HepG2 (cell line): ENCODE results near the gene TBC1D19. TPM values are rescaled to one million over a fixed set of nuclear protein-coding genes. Genes with fewer than 3 reads are reported as not detected.

ENCODE experiments used
- ATAC-seq: fragments of 200-7000 bp; cut with Tn5 transposase; 3 replicates; pipeline ENCODE4 v1.9.1; 2020; ENCODE audit warnings: mild to moderate bottlenecking, moderate library complexity
- BruUV-seq: library from RNA; stranded (reverse); fragments of 400-500 nt; replicated peaks from 2 replicates; lab custom pipeline; 2021; lab: Mats Ljungman, UMichigan
- CTCF ChIA-PET: fragments of 300-600 bp; formaldehyde crosslinking; extraction: SDS; loops from one replicate; lab custom pipeline; 2021; ENCODE audit warnings: low total read pairs, inconsistent platforms, low intra/inter-chr PET ratio; lab: Yijun Ruan, JAX
- POLR2A ChIA-PET: fragments of 350-600 bp; sonication (Branson Sonifier 250); formaldehyde crosslinking; loops from one replicate; lab custom pipeline; 2020; ENCODE audit warnings: antibody characterized with exemption, inconsistent platforms; lab: Yijun Ruan, JAX
- DNase-seq: peaks from one replicate; pipeline ENCODE4 v3.0.0-alpha.2; 2015; ENCODE audit warnings: low spot score
- FAIRE-seq: peaks from 3 replicates; lab custom pipeline; 2011; peaks lifted over from hg19 to GRCh38; lab: Jason Lieb, UNC
- H2AFZ ChIP-seq: one replicate; pipeline ENCODE4 v1.6.1; 2011; ENCODE audit warnings: low read length, inconsistent platforms
- H3K27ac ChIP-seq: fragments of 300-600 bp; 3 replicates; pipeline ENCODE4 v1.8.0; 2011; ENCODE audit warnings: mixed run types, mild to moderate bottlenecking, mixed read lengths, low read length, inconsistent platforms; ENCODE audit not compliant: insufficient read depth; ENCODE audit errors: extremely low read length
- H3K27me3 ChIP-seq, 2 experiments: fragments of 200-600 bp in 1 of 2; 2 replicates in 1 of 2; 3 replicates in 1 of 2; pipeline versions ENCODE4 v1.6.0 to v1.8.0; 2011; ENCODE audit warnings: low read length in 2 of 2, mild to moderate bottlenecking in 2 of 2, moderate library complexity in 2 of 2, inconsistent platforms in 1 of 2; ENCODE audit not compliant: insufficient read depth in 2 of 2, control insufficient read depth in 1 of 2
- H3K36me3 ChIP-seq, 2 experiments: fragments of 200-600 bp in 1 of 2; replicated peaks in 1 of 2; 2 replicates in 1 of 2; 3 replicates in 1 of 2; pipeline versions ENCODE4 v1.5.1 to v1.8.0; 2011; ENCODE audit warnings: low read length in 2 of 2, inconsistent platforms in 1 of 2; ENCODE audit not compliant: insufficient read depth in 2 of 2, control insufficient read depth in 1 of 2
- H3K4me1 ChIP-seq: 2 replicates; pipeline ENCODE4 v1.5.1; 2012; ENCODE audit warnings: low read length, inconsistent platforms; ENCODE audit not compliant: insufficient read depth
- H3K4me2 ChIP-seq: 2 replicates; pipeline ENCODE4 v1.6.0; 2011; ENCODE audit warnings: low read depth, low read length, inconsistent platforms
- H3K4me3 ChIP-seq, 3 experiments: fragments of 200-600 bp in 1 of 3; sonication (generic), shearing (Covaris generic) in 1 of 3; replicated peaks in 1 of 3; 2 replicates each; pipeline ENCODE4 v1.5.1; 2011 to 2016; ENCODE audit warnings: low read length in 3 of 3, inconsistent platforms in 2 of 3, low read depth in 2 of 3, mild to moderate bottlenecking in 2 of 3, control low read depth in 1 of 3, mixed read lengths in 1 of 3; ENCODE audit not compliant: insufficient read depth in 1 of 3
- H3K79me2 ChIP-seq: one replicate; pipeline ENCODE4 v1.6.1; 2011; ENCODE audit warnings: low read length, inconsistent platforms; ENCODE audit not compliant: insufficient read depth
- H3K9ac ChIP-seq: 2 replicates; pipeline ENCODE4 v1.6.0; 2011; ENCODE audit warnings: mild to moderate bottlenecking, low read depth, low read length, inconsistent platforms; ENCODE audit not compliant: insufficient read depth
- H3K9me3 ChIP-seq: 2 replicates; pipeline ENCODE4 v1.5.1; 2012; ENCODE audit warnings: mild to moderate bottlenecking, low read length
- H4K20me1 ChIP-seq: 2 replicates; pipeline ENCODE4 v1.6.0; 2011; ENCODE audit warnings: inconsistent platforms, mild to moderate bottlenecking, low read length, moderate library complexity; ENCODE audit not compliant: insufficient read depth
- CBX1 ChIP-seq: IDR thresholded peaks from one replicate; pipeline ENCODE4 v1.6.1; 2016; ENCODE audit warnings: antibody characterized with exemption, low read depth
- DBP ChIP-seq: sonication (generic); formaldehyde crosslinking; IDR thresholded peaks from 2 replicates; pipeline ENCODE4 v1.4.0; 2020; ENCODE audit warnings: missing genetic modification reagents; ENCODE audit errors: not compliant biosample characterization
- FOXM1 ChIP-seq: sonication (generic); formaldehyde crosslinking; IDR thresholded peaks from 2 replicates; pipeline ENCODE4 v1.5.0; 2020; ENCODE audit warnings: missing genetic modification reagents
- MTERF4 ChIP-seq: sonication (generic); formaldehyde crosslinking; IDR thresholded peaks from 2 replicates; pipeline ENCODE4 v1.8.0; 2023; ENCODE audit warnings: mild to moderate bottlenecking, missing genetic modification reagents
- SRSF4 ChIP-seq: fragments of 200-400 bp; formaldehyde crosslinking; IDR thresholded peaks from one replicate; pipeline ENCODE4 v1.6.1; 2018; ENCODE audit warnings: mild to moderate bottlenecking, low read depth, low read length, moderate library complexity; ENCODE audit not compliant: poor library complexity, severe bottlenecking
- TEAD2 ChIP-seq: sonication (generic); formaldehyde crosslinking; IDR thresholded peaks from 2 replicates; pipeline ENCODE4 v1.9.0; 2021; ENCODE audit warnings: missing genetic modification reagents
- TFDP1 ChIP-seq: IDR thresholded peaks from 2 replicates; pipeline ENCODE4 v1.6.1; 2016; ENCODE audit warnings: missing compliant biosample characterization, missing genetic modification reagents, borderline replicate concordance
- ZNF12 ChIP-seq: sonication (generic); formaldehyde crosslinking; IDR thresholded peaks from 2 replicates; pipeline ENCODE4 v1.5.0; 2020; ENCODE audit warnings: missing genetic modification reagents
- ZNF280B ChIP-seq: sonication (generic); formaldehyde crosslinking; IDR thresholded peaks from 2 replicates; pipeline ENCODE4 v1.5.0; 2020; ENCODE audit warnings: missing genetic modification reagents, mild to moderate bottlenecking, borderline replicate concordance
- ZNF282 ChIP-seq: fragments of 450-650 bp; IDR thresholded peaks from 2 replicates; pipeline ENCODE4 v1.6.1; 2018; ENCODE audit not compliant: partially characterized antibody
- ZNF547 ChIP-seq: sonication (generic); formaldehyde crosslinking; IDR thresholded peaks from 2 replicates; pipeline ENCODE4 v1.5.1; 2020; ENCODE audit warnings: mild to moderate bottlenecking, missing genetic modification reagents
- ZNF773 ChIP-seq: sonication (generic); formaldehyde crosslinking; IDR thresholded peaks from 2 replicates; pipeline ENCODE4 v1.4.0; 2020; ENCODE audit warnings: missing genetic modification reagents, borderline replicate concordance
- ZSCAN21 ChIP-seq: sonication (generic); formaldehyde crosslinking; IDR thresholded peaks from 2 replicates; pipeline ENCODE4 v1.8.0; 2022; ENCODE audit warnings: mild to moderate bottlenecking, missing genetic modification reagents, moderate library complexity, borderline replicate concordance
- WGBS: methylation state at CpG from one replicate; pipeline ENCODE4 v1.1.6; 2017; ENCODE audit warnings: low lambda C conversion rate; 5-methylcytosine and 5-hydroxymethylcytosine counted together
- in situ Hi-C: cut with HindIII; loops from 2 replicates; pipeline ENCODE4 v1.10.0; 2017; ENCODE audit warnings: low pct_unique_long_range_greater_than_20kb; ENCODE audit not compliant: extremely low pct_ligation_motif_present
- intact Hi-C: fragments of 100-400 bp; cut with micrococcal nuclease; formaldehyde crosslinking; loops from one replicate; pipeline ENCODE4 v1.10.0; 2022; ENCODE audit not compliant: unreplicated experiment
- polyA plus RNA-seq, 8 experiments: library from polyadenylated mRNA; depleted of rRNA in 3 of 8; stranded (reverse) in 7 of 8; unstranded in 1 of 8; fragments of >200 nt; fragmentation: Illumina TruSeq in 4 of 8; extraction: Trizol in 4 of 8; gene quantifications; 2 replicates each; pipeline versions ENCODE4 v1.2.1 to v1.2.3, GENCODE V29; 2011 to 2016; ENCODE audit warnings: low read depth in 4 of 8, missing spikeins in 1 of 8, mixed read lengths in 1 of 8; ENCODE audit not compliant: insufficient read depth in 1 of 8
- total RNA-seq, 5 experiments: library from RNA; depleted of rRNA; stranded (reverse); fragments of >200 nt; fragmentation: Illumina TruSeq; extraction: Trizol; gene quantifications; 2 replicates each; pipeline ENCODE4 v1.2.3, GENCODE V29; 2016; ENCODE audit warnings: low read depth in 1 of 5
- TF ChIP-seq, protein P1 (sequence below): sonication (generic); formaldehyde crosslinking; conservative IDR thresholded peaks from 2 replicates; pipeline ENCODE4 v1.4.0; 2020; ENCODE audit warnings: mild to moderate bottlenecking, missing genetic modification reagents, moderate library complexity

Gene TBC1D19
- total and polyA plus RNA-seq, 2 of the 13 experiments (the other 11 are each of a cell fraction or from before 2014, with no cell fraction given) = 1.6 to 3.5 TPM

DNA sequence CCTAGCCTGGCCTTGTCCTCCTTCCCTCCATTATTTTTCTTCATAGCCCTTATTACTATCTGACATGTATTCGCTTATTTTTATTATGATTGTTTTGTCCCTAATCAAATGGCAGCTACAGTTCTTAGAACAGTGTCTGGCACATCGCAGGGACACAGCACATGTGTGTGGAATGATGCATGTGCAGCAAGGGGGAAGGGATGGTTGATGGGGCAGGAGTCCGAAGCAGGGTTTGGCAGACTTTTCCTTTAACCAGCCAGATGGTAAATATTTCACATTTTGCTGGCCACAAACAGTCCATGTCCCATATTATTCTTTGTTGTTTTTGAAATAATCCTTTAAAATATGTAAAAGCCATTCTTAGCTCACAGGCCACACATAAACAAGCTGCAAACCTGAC, 148.5 kb downstream of the TBC1D19 start:
- H3K9me3 ChIP-seq = no peaks in the 10 kb centered on the region
- H3K4me3 ChIP-seq = no peak overlapping the region
- BruUV-seq = no TSS peak
- in situ Hi-C loops (no loop called here), intact Hi-C loops (no loop called here)
- no peak overlapping the region for H2AFZ ChIP-seq
- no peak overlapping the region for H3K4me2 ChIP-seq
- no peaks in the 10 kb centered on the region for H3K79me2 ChIP-seq
- ChIA-PET POLR2A (no interaction called here), CTCF (no interaction called here)
- no peak overlapping the region for H3K27ac ChIP-seq
- no peak overlapping the region for H3K9ac ChIP-seq
- FAIRE-seq = no peak
- no peak for DNase-seq
- H3K36me3 ChIP-seq = no peaks in the 10 kb centered on the region
- H4K20me1 ChIP-seq = no peaks in the 10 kb centered on the region
- TF ChIP-seq, protein P1, sequence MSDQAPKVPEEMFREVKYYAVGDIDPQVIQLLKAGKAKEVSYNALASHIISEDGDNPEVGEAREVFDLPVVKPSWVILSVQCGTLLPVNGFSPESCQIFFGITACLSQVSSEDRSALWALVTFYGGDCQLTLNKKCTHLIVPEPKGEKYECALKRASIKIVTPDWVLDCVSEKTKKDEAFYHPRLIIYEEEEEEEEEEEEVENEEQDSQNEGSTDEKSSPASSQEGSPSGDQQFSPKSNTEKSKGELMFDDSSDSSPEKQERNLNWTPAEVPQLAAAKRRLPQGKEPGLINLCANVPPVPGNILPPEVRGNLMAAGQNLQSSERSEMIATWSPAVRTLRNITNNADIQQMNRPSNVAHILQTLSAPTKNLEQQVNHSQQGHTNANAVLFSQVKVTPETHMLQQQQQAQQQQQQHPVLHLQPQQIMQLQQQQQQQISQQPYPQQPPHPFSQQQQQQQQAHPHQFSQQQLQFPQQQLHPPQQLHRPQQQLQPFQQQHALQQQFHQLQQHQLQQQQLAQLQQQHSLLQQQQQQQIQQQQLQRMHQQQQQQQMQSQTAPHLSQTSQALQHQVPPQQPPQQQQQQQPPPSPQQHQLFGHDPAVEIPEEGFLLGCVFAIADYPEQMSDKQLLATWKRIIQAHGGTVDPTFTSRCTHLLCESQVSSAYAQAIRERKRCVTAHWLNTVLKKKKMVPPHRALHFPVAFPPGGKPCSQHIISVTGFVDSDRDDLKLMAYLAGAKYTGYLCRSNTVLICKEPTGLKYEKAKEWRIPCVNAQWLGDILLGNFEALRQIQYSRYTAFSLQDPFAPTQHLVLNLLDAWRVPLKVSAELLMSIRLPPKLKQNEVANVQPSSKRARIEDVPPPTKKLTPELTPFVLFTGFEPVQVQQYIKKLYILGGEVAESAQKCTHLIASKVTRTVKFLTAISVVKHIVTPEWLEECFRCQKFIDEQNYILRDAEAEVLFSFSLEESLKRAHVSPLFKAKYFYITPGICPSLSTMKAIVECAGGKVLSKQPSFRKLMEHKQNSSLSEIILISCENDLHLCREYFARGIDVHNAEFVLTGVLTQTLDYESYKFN = no peak
- TF ChIP-seq ZSCAN21 (CRISPR knock-in tag) = no peak
- no peak for TF ChIP-seq MTERF4 (CRISPR knock-in tag)
- TF ChIP-seq ZNF773 (CRISPR knock-in tag) = no peak
- TF ChIP-seq DBP (CRISPR knock-in tag) = no peak
- TF ChIP-seq CBX1 = no peak
- TF ChIP-seq ZNF12 = no peak
- no peak for TF ChIP-seq ZNF282
- no peak for TF ChIP-seq FOXM1 (CRISPR knock-in tag)
- no peak for TF ChIP-seq TEAD2 (CRISPR knock-in tag)
- no peak for TF ChIP-seq ZNF280B (CRISPR knock-in tag)
- TF ChIP-seq TFDP1 (CRISPR knock-in tag) = no peak
- no peak for TF ChIP-seq ZNF547 (CRISPR knock-in tag)
- no peak for TF ChIP-seq SRSF4
- no peak for ATAC-seq
- peaks cover 13% of the 10 kb centered on the region for H3K4me1 ChIP-seq
- H3K27me3 ChIP-seq = no peaks in the 10 kb centered on the region
- WGBS = 76% methylated on average over 3 of the region's 3 CpGs
